ENCODE measurements around the gene GDF10.

GRCh38 chr10:47339759-47340607 is 40.0 kb downstream of the GDF10 start:
- TF ChIP-seq CTCF (IDR thresholded peaks at IDR 0.05) = no peak
- TF ChIP-seq POLR2A (IDR thresholded peaks at IDR 0.05) = no peak
